T-cell (primary cell): Measurements from ENCODE around the gene GEMIN8. TPM values are rescaled to one million over a fixed set of nuclear protein-coding genes. Genes with fewer than 3 reads are reported as not detected.

Source experiments
- ATAC-seq, 4 experiments: fragments of 200-7000 bp in 3 of 4; fragments of 150-1000 bp in 1 of 4; cut with Tn5 transposase; replicated peaks in 1 of 4; 1 replicate in 3 of 4; 2 replicates in 1 of 4; pipeline ENCODE4 v1.10.0; 2021; ENCODE audit warnings: moderate library complexity in 3 of 4, mild to moderate bottlenecking in 2 of 4, moderate number of reproducible peaks in 1 of 4
- CTCF ChIA-PET, 2 donors: fragments of 300-600 bp; sonication (Branson Sonifier 250); formaldehyde crosslinking; loops; one replicate each; lab custom pipeline; 2022; ENCODE audit warnings: antibody characterized with exemption in 2 of 2; lab: Charles Lee
- POLR2A ChIA-PET, 2 donors: fragments of 300-600 bp; sonication (Branson Sonifier 250); formaldehyde crosslinking; loops; one replicate each; lab custom pipeline; 2022; ENCODE audit warnings: antibody characterized with exemption in 2 of 2; lab: Charles Lee
- DNase-seq, 35 experiments: peaks; one replicate each; pipeline versions ENCODE4 v3.0.0 to v3.0.0-alpha.2; 2013 to 2023
- H3K27ac ChIP-seq: one replicate; pipeline ENCODE4 v1.5.1; 2013; ENCODE audit warnings: low read length
- H3K27me3 ChIP-seq, 2 experiments: replicated peaks in 1 of 2; 1 replicate in 1 of 2; 2 replicates in 1 of 2; pipeline versions ENCODE4 v1.6.1 to v1.7.0; 2013; ENCODE audit warnings: low read length in 1 of 2, mixed read lengths in 1 of 2; ENCODE audit not compliant: control insufficient read depth in 2 of 2, insufficient read depth in 2 of 2; ENCODE audit errors: extremely low read depth in 1 of 2
- H3K36me3 ChIP-seq, 2 donors: 1 replicate in 1 of 2; 2 replicates in 1 of 2; pipeline versions ENCODE4 v1.6.1 to v1.7.0; 2013; ENCODE audit warnings: low read length in 1 of 2; ENCODE audit not compliant: control insufficient read depth in 2 of 2, insufficient read depth in 1 of 2; ENCODE audit errors: extremely low read depth in 1 of 2
- H3K4me1 ChIP-seq, 2 experiments: 1 replicate in 1 of 2; 2 replicates in 1 of 2; pipeline versions ENCODE4 v1.6.1 to v1.7.0; 2013; ENCODE audit warnings: low read length in 2 of 2, mixed read lengths in 1 of 2; ENCODE audit not compliant: insufficient read depth in 2 of 2, control insufficient read depth in 1 of 2; ENCODE audit errors: extremely low read depth in 1 of 2
- H3K4me3 ChIP-seq, 2 donors: 1 replicate in 1 of 2; 2 replicates in 1 of 2; pipeline versions ENCODE4 v1.5.1 to v1.7.0; 2013; ENCODE audit warnings: mild to moderate bottlenecking in 2 of 2, low read length in 1 of 2, moderate library complexity in 1 of 2; ENCODE audit not compliant: control insufficient read depth in 1 of 2; ENCODE audit errors: extremely low read depth in 1 of 2
- H3K9me3 ChIP-seq: 2 replicates; pipeline ENCODE4 v1.7.0; 2013
- H3K27ac Mint-ChIP-seq, 2 donors: one replicate each; pipeline ENCODE4 v1.8.0; 2020 to 2021; ENCODE audit warnings: mild to moderate bottlenecking in 2 of 2, mixed read lengths in 2 of 2
- H3K27me3 Mint-ChIP-seq, 2 donors: one replicate each; pipeline ENCODE4 v1.8.0; 2021 to 2022; ENCODE audit warnings: mixed read lengths in 2 of 2
- H3K36me3 Mint-ChIP-seq: one replicate; pipeline ENCODE4 v1.8.0; 2021; ENCODE audit warnings: mixed read lengths
- H3K4me1 Mint-ChIP-seq, 3 donors: one replicate each; pipeline ENCODE4 v1.8.0; 2020 to 2022; ENCODE audit warnings: mixed read lengths in 3 of 3, mild to moderate bottlenecking in 1 of 3
- H3K4me3 Mint-ChIP-seq, 3 donors: one replicate each; pipeline ENCODE4 v1.8.0; 2020 to 2022; ENCODE audit warnings: mild to moderate bottlenecking in 3 of 3, mixed read lengths in 3 of 3, moderate library complexity in 3 of 3
- H3K9me3 Mint-ChIP-seq, 3 donors: one replicate each; pipeline ENCODE4 v1.8.0; 2020 to 2022; ENCODE audit warnings: mixed read lengths in 3 of 3
- WGBS: methylation state at CpG from one replicate; pipeline ENCODE4 v1.1.5; 2013; ENCODE audit warnings: missing lambda C conversion rate; ENCODE audit not compliant: insufficient coverage; 5-methylcytosine and 5-hydroxymethylcytosine counted together
- total RNA-seq, 35 experiments: library from RNA in 6 of 35; stranded (reverse) in 6 of 35; fragments of 120-200 nt in 1 of 35; gene quantifications; one replicate each; pipeline versions ENCODE4 v1.2.1 to v1.2.4 and lab custom pipeline; 2013 to 2026

Gene GEMIN8
- total RNA-seq, 5 donors from 2014 or later (not counting 1 experiment from before 2014, with no cell fraction given): 11.3 to 16.4 (median 15.0) TPM

- POLR2A ChIA-PET: no interaction called here
- H3K9me3 ChIP-seq: no peaks in the 10 kb centered on the region
- peaks cover 0 to 1% (median 0%) of the 10 kb centered on the region in 3 donors for H3K4me1 Mint-ChIP-seq
- no peak overlapping the region for H3K4me3 Mint-ChIP-seq
- no peaks in the 10 kb centered on the region for H3K9me3 Mint-ChIP-seq
- DNase-seq (no peak), ATAC-seq (no peak)
- H3K27ac ChIP-seq: no peak overlapping the region
- no peak overlapping the region for H3K4me3 ChIP-seq
- WGBS: 100% methylated on average over 1 of the region's 4 CpGs
- no peaks in the 10 kb centered on the region for H3K27me3 ChIP-seq
- H3K27ac Mint-ChIP-seq: no peak overlapping the region
- H3K4me1 ChIP-seq: no peaks in the 10 kb centered on the region
- peaks cover 0 to 12% of the 10 kb centered on the region in 2 donors for H3K36me3 ChIP-seq
- peaks cover 26% of the 10 kb centered on the region for H3K36me3 Mint-ChIP-seq
- CTCF ChIA-PET: no interaction called here
- no peaks in the 10 kb centered on the region for H3K27me3 Mint-ChIP-seq
These were observed 15.2 kb downstream of the GEMIN8 start for GRCh38 chrX:14014526-14014925.

GRCh38 chrX:14013054-14013453 lies 16.6 kb downstream of the GEMIN8 start:
- no peak overlapping the region for H3K4me3 Mint-ChIP-seq
- peaks cover 37% of the 10 kb centered on the region for H3K36me3 Mint-ChIP-seq
- WGBS: no CpG with 5 or more reads among the region's 4 CpGs

DNA sequence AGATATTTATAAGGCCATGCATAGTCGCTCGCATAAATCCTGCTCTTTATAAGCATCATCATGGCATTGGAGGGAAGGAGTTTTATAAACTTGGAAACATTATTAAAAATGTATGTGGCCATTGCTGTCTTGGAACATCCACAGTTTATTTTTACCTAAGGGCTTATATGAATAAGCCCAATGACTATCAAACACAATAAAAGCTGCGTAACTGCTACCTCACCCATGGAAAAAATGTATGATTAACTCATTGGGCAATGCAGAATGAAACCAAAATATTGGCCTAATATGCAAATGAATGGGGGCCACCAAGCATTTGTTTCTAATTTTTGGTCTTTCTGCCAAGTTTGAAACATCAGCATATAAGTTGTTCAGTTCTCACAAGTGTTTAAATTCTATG lies 19.1 kb downstream of the GEMIN8 start:
- Histone ChIP-seq H3K36me3 (peaks cover 0 to 10% of the 10 kb centered on the region in 2 donors), H3K9me3 (no peaks in the 10 kb centered on the region), H3K27me3 (no peaks in the 10 kb centered on the region), H3K27ac (no peak overlapping the region), H3K4me3 (no peak overlapping the region), H3K4me1 (no peaks in the 10 kb centered on the region)
- Mint-ChIP-seq H3K27me3 (no peaks in the 10 kb centered on the region), H3K4me1 (peaks cover 0 to under 1% (median 0%) of the 10 kb centered on the region in 3 donors), H3K36me3 (peaks cover 45% of the 10 kb centered on the region), H3K27ac (no peak overlapping the region), H3K9me3 (no peaks in the 10 kb centered on the region), H3K4me3 (no peak overlapping the region)
- DNase-seq: no peak
- CTCF ChIA-PET: interaction anchor here in 1 of 2 donors (0.7 kb wide), 1 partner anchor 540 kb away, joined by 3 read pairs; no protein-coding TSS in a partner anchor
- ATAC-seq: no peak
- no CpG with 5 or more reads among the region's 3 CpGs for WGBS
- POLR2A ChIA-PET: no interaction called here

More at GRCh38 chrX:14013054-14013453, 16.6 kb downstream of the GEMIN8 start:
- H3K9me3 ChIP-seq: no peaks in the 10 kb centered on the region
- Mint-ChIP-seq H3K9me3 (no peaks in the 10 kb centered on the region), H3K27ac (no peak overlapping the region), H3K4me1 (peaks cover 0 to 1% (median 0%) of the 10 kb centered on the region in 3 donors), H3K27me3 (no peaks in the 10 kb centered on the region)
- no peaks in the 10 kb centered on the region for H3K4me1 ChIP-seq
- DNase-seq (no peak), ATAC-seq (no peak)
- H3K4me3 ChIP-seq: no peak overlapping the region
- H3K36me3 ChIP-seq: peaks cover 0 to 10% of the 10 kb centered on the region in 2 donors
- H3K27ac ChIP-seq: no peak overlapping the region
- H3K27me3 ChIP-seq: no peaks in the 10 kb centered on the region
- POLR2A ChIA-PET: no interaction called here
- CTCF ChIA-PET: no interaction called here

DNA sequence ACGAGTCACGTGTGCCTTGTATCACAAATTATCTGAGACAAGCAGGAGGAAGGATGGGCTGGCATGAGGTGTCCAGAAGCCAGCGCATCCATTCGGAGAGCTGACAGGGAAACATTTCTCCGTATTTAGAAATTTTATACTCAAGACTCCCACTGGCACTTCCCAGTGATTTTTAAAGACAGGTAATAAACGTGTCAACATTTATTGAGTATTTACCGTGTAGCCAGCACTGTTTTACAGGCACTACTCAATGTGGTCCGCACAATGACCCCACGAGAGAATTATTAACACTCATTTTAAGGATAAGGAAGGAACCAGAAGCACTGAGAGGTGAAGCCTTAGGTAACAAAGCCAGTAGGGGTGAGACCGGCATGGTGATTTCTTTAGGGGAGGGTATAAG lies 23.2 kb downstream of the GEMIN8 start:
- no peak overlapping the region for H3K4me3 ChIP-seq
- no CpG with 5 or more reads among the region's 10 CpGs for WGBS
- Mint-ChIP-seq H3K4me1 (peaks cover 0 to 12% (median 12%) of the 10 kb centered on the region in 3 donors), H3K27ac (no peak overlapping the region), H3K4me3 (no peak overlapping the region), H3K27me3 (no peaks in the 10 kb centered on the region), H3K9me3 (no peaks in the 10 kb centered on the region), H3K36me3 (peaks cover 40% of the 10 kb centered on the region)
- H3K36me3 ChIP-seq: peaks cover 0 to 3% of the 10 kb centered on the region in 2 donors
- no peak for ATAC-seq
- no peaks in the 10 kb centered on the region for H3K27me3 ChIP-seq
- ChIA-PET POLR2A (no interaction called here), CTCF (no interaction called here)
- no peaks in the 10 kb centered on the region for H3K4me1 ChIP-seq
- no peak overlapping the region for H3K27ac ChIP-seq
- no peak for DNase-seq
- no peaks in the 10 kb centered on the region for H3K9me3 ChIP-seq

DNA sequence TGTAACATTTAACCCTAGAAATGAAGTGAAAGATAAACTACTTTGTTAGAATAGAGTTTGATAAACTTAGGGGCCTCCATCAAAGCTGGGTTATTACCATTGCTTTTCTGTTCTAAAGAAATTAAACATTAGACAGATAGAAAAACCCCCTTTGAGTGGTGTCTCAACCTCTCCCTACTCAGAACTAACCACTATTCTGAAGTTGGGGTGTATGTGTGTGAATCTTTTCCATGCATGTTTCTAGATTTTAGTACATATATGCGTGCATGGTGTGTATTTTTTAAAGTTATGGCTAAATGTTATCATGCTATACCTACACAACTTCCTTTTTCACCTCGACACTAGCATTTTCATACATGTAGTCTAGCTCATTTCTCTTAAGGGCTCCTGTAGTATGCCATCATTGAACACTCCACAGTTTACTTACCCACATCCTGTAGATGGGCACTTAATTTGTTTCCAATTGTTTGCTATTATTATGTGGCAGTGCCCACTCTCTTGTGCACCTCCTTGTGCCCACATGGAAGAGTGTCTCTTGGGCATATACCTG lies 25.7 kb downstream of the GEMIN8 start:
- Histone ChIP-seq H3K36me3 (peaks cover 0 to 3% of the 10 kb centered on the region in 2 donors), H3K4me1 (no peaks in the 10 kb centered on the region), H3K27me3 (no peaks in the 10 kb centered on the region), H3K9me3 (no peaks in the 10 kb centered on the region), H3K4me3 (no peak overlapping the region), H3K27ac (no peak overlapping the region)
- DNase-seq: no peak
- WGBS: no CpG with 5 or more reads among the region's 2 CpGs
- H3K9me3 Mint-ChIP-seq: no peaks in the 10 kb centered on the region
- no peaks in the 10 kb centered on the region for H3K27me3 Mint-ChIP-seq
- ChIA-PET CTCF (no interaction called here), POLR2A (no interaction called here)
- peaks cover 29% of the 10 kb centered on the region for H3K36me3 Mint-ChIP-seq
- H3K4me3 Mint-ChIP-seq: no peak overlapping the region
- ATAC-seq: no peak
- peaks cover 0 to 12% (median 12%) of the 10 kb centered on the region in 3 donors for H3K4me1 Mint-ChIP-seq
- H3K27ac Mint-ChIP-seq: peak overlapping the region in 1 of 2 donors; percentile 22

DNA sequence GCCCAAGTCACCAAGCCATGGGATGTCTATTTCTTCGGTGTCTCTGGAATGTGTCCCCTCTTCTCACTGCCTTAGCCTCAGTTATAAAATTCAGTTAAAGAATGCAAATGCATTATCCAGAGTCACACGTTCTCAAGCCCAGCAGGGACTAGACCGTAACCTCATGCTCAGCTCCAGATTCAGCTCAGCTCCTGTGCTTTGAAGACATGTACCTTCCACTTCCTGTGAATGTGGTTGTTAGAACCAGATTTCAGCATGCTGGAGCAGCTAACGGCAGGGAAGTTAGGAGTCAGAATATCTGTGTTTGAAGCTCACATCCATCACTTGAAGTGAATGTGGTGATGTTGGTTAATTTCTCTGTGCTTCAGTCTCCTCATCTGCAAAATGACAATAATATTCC lies 26.7 kb downstream of the GEMIN8 start:
- peaks cover 24% of the 10 kb centered on the region for H3K36me3 Mint-ChIP-seq
- no peak overlapping the region for H3K4me3 Mint-ChIP-seq
- Histone ChIP-seq H3K27me3 (no peaks in the 10 kb centered on the region), H3K4me3 (no peak overlapping the region), H3K9me3 (no peaks in the 10 kb centered on the region), H3K4me1 (no peaks in the 10 kb centered on the region), H3K36me3 (peaks cover 0 to 2% of the 10 kb centered on the region in 2 donors), H3K27ac (no peak overlapping the region)
- H3K9me3 Mint-ChIP-seq: no peaks in the 10 kb centered on the region
- H3K27me3 Mint-ChIP-seq: no peaks in the 10 kb centered on the region
- ATAC-seq (peak in 2 of 4 experiments; percentile 41 to 64), DNase-seq (peak in 1 of 35 experiments; percentile 2)
- WGBS: 52% methylated on average over 2 of the region's 4 CpGs
- H3K27ac Mint-ChIP-seq: no peak overlapping the region
- H3K4me1 Mint-ChIP-seq: peaks cover 0 to 12% (median 12%) of the 10 kb centered on the region in 3 donors
- ChIA-PET POLR2A (no interaction called here), CTCF (no interaction called here)
